ENCODE measurements around the gene CCNG1. TPM values are rescaled to one million over a fixed set of nuclear protein-coding genes. Genes with fewer than 3 reads are reported as not detected.

The CCNG1 gene
- total RNA-seq, 1 donor from 2014 or later = 88.3 TPM

- intact Hi-C loops (cut with DNase I) = no loop called here
- no peak for ATAC-seq
- no peak for TF ChIP-seq CTCF (IDR thresholded peaks at IDR 0.05)
Observed at GRCh38 chr5:163460562-163461171, 23.3 kb downstream of the CCNG1 start, which contains the start of gene HMMR. Gene HMMR, plus strand, starts transcription at chr5:163460632. Its CDS starts 61 bp downstream, at chr5:163460693.

GRCh38 chr5:163463063-163463435 is 25.7 kb downstream of the CCNG1 start:
- Histone ChIP-seq H3K27me3 (ENCODE audit: low read depth) (no peaks in the 10 kb centered on the region), H3K4me3 (no peak overlapping the region), H3K9me3 (no peaks in the 10 kb centered on the region), H3K36me3 (no peaks in the 10 kb centered on the region), H3K27ac (no peak overlapping the region), H3K4me1 (peaks cover 23% of the 10 kb centered on the region)
- DNase-seq (no peak), ATAC-seq (no peak)
- no peak for TF ChIP-seq CTCF (IDR thresholded peaks at IDR 0.05)
- intact Hi-C loops (cut with DNase I) = no loop called here

More at GRCh38 chr5:163460562-163461171, 23.3 kb downstream of the CCNG1 start, which contains the start of gene HMMR:
- Histone ChIP-seq H3K9me3 (no peaks in the 10 kb centered on the region), H3K4me3 (peak within 1 kb of the TSS; percentile 76), H3K27me3 (ENCODE audit: low read depth) (no peaks in the 10 kb centered on the region), H3K27ac (peak within 1 kb of the TSS; percentile 95), H3K4me1 (peaks cover 25% of the 10 kb centered on the region), H3K36me3 (peaks cover 9% of the 10 kb centered on the region)
- DNase-seq = no peak

- no peaks in the 10 kb centered on the region for H3K9me3 ChIP-seq
- no peak for DNase-seq
- no peak overlapping the region for H3K4me3 ChIP-seq
- ATAC-seq = no peak
- no peaks in the 10 kb centered on the region for H3K36me3 ChIP-seq
- no peaks in the 10 kb centered on the region for H3K27me3 ChIP-seq (ENCODE audit: low read depth)
- intact Hi-C loops (cut with DNase I) = no loop called here
- TF ChIP-seq CTCF (IDR thresholded peaks at IDR 0.05) = no peak
- H3K27ac ChIP-seq = no peak overlapping the region
- no peaks in the 10 kb centered on the region for H3K4me1 ChIP-seq
Observed at GRCh38 chr5:163467682-163468081, 30.3 kb downstream of the CCNG1 start.

GRCh38 chr5:163473635-163474243 is 36.3 kb downstream of the CCNG1 start:
- no peak for DNase-seq
- no peak overlapping the region for H3K27ac ChIP-seq
- no peaks in the 10 kb centered on the region for H3K36me3 ChIP-seq
- no peak for ATAC-seq
- no peaks in the 10 kb centered on the region for H3K9me3 ChIP-seq
- no peaks in the 10 kb centered on the region for H3K4me1 ChIP-seq
- H3K27me3 ChIP-seq (ENCODE audit: low read depth) = no peaks in the 10 kb centered on the region
- TF ChIP-seq CTCF (IDR thresholded peaks at IDR 0.05) = peak; percentile 23
- intact Hi-C loops (cut with DNase I) = no loop called here
- H3K4me3 ChIP-seq = no peak overlapping the region

GRCh38 chr5:163475411-163475810 is 38.0 kb downstream of the CCNG1 start:
- no peak overlapping the region for H3K4me3 ChIP-seq

More at GRCh38 chr5:163475411-163475810, 38.0 kb downstream of the CCNG1 start:
- no peaks in the 10 kb centered on the region for H3K36me3 ChIP-seq
- DNase-seq (no peak), ATAC-seq (no peak)
- intact Hi-C loops (cut with DNase I) = no loop called here
- no peaks in the 10 kb centered on the region for H3K27me3 ChIP-seq (ENCODE audit: low read depth)
- no peak for TF ChIP-seq CTCF (IDR thresholded peaks at IDR 0.05)
- no peaks in the 10 kb centered on the region for H3K9me3 ChIP-seq
- H3K27ac ChIP-seq = no peak overlapping the region
- no peaks in the 10 kb centered on the region for H3K4me1 ChIP-seq

Measured in lower lobe of right lung (tissue), 2 donors.